ENCODE results near the gene CSNK1D. TPM values are rescaled to one million over a fixed set of nuclear protein-coding genes. Genes with fewer than 3 reads are reported as not detected.
A peak's percentile ranks its signal among the peaks of the same experiment; 100 is the strongest.

Gene CSNK1D
- 41.7 TPM for total RNA-seq
- polyA plus RNA-seq: 122 TPM

DNA sequence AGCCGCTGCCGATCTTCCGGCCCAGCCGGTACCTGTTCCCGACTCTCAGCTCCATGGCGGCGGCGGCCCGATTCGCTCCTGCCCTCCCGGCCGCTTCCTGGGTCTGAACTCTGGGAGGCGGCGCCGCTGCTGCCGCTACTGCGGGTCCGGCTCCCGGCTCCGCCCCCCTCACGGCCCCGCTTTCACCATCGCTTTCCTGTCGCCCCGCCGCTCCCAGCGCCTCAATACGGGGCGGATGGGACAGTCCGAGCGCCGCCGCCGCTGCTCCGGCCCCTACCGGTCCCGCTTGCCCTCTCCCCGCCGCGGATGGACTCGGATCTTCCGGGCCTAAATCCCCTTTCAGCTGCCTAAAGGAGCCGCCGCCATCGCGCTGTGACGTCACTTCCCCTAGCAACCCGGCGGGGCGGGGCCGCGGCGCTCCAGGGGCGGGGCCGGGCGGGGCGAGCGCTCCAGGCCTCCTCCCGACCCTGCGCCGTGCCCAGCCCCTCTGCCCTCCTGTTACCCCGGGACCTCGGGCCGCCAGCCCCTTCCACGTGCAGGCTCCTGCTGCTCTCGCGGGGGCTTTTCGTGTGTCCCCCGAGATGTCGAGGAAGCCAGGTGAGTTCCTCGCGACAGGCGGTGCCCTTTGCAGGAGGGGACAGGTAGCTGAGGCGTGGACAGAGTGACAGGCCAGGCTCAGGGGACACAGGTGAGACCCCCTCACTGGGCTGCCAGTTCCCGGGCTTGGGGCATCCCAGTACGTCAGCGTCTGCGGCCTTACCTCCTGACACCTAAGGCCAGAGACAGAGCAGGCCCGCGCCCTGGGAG, at the start of gene CSNK1D:
Gene CSNK1D (minus strand): TSS at position 374 of the 807 bp plus-strand sequence. CDS start 319 bp downstream, at position 55.
- Histone ChIP-seq H3K36me3 (ENCODE audit: insufficient read depth) (peaks cover 2% of the 10 kb centered on the region), H3K27ac (ENCODE audit: low read depth) (peak within 1 kb of the TSS; percentile 98), H3K4me3 (ENCODE audit: low read depth, low read length) (peak within 1 kb of the TSS; percentile 95), H3K4me1 (ENCODE audit: insufficient read depth) (no peaks in the 10 kb centered on the region)
- DNase-seq (ENCODE audit: extremely low spot score): no peak
- 4% methylated on average over 80 of the region's 80 CpGs for WGBS

- WGBS: 86% methylated on average over 28 of the region's 28 CpGs
- DNase-seq (ENCODE audit: extremely low spot score): no peak
These were observed 49.3 kb upstream of the CSNK1D start for GRCh38 chr17:82322526-82323453.

DNA sequence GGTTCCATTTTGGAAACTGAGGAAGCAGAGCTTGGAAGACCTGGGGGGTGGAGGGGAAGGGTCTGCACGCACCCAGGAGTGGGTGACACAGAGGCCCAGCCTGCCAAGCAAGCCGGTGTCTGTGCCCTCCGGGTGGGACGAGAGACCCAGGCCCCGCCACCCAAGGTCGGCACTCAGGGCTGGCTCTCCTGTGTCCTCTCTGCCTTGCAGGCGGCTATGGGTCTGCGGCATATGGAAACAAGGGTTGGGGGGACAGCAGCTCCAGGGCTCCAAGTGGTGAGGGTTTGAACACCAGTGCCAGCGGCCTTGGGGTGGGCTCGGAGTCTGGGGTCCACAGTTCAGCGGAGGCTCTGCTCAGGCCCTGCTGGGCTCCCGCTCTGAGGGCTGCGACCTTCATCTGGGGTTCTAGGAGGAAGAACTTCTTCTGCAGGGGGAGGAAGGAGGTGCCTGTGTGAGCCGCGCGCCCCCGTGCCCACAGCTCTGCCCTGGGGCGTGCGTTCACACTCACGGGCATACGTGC, 48.5 kb upstream of the CSNK1D start:
- no peak overlapping the region for H3K27ac ChIP-seq (ENCODE audit: low read depth)
- whole genome bisulfite sequencing: 87% methylated on average over 21 of the region's 21 CpGs
- H3K4me3 ChIP-seq (ENCODE audit: low read depth, low read length): no peak overlapping the region
- H3K36me3 ChIP-seq (ENCODE audit: insufficient read depth): no peaks in the 10 kb centered on the region
- no peaks in the 10 kb centered on the region for H3K4me1 ChIP-seq (ENCODE audit: insufficient read depth)
- no peak for DNase-seq (ENCODE audit: extremely low spot score)

More at GRCh38 chr17:82322526-82323453, 49.3 kb upstream of the CSNK1D start:
- Histone ChIP-seq H3K27ac (ENCODE audit: low read depth) (no peak overlapping the region), H3K4me3 (ENCODE audit: low read depth, low read length) (no peak overlapping the region), H3K4me1 (ENCODE audit: insufficient read depth) (no peaks in the 10 kb centered on the region), H3K36me3 (ENCODE audit: insufficient read depth) (no peaks in the 10 kb centered on the region)

GRCh38 chr17:82320956-82321927, 47.7 kb upstream of the CSNK1D start:
- Histone ChIP-seq H3K4me1 (ENCODE audit: insufficient read depth) (no peaks in the 10 kb centered on the region), H3K36me3 (ENCODE audit: insufficient read depth) (no peaks in the 10 kb centered on the region), H3K27ac (ENCODE audit: low read depth) (no peak overlapping the region), H3K4me3 (ENCODE audit: low read depth, low read length) (no peak overlapping the region)
- no peak for DNase-seq (ENCODE audit: extremely low spot score)
- WGBS: 48% methylated on average over 65 of the region's 65 CpGs

- 65% methylated on average over 26 of the region's 26 CpGs for WGBS
- Histone ChIP-seq H3K36me3 (ENCODE audit: insufficient read depth) (no peaks in the 10 kb centered on the region), H3K4me1 (ENCODE audit: insufficient read depth) (peaks cover 2% of the 10 kb centered on the region), H3K4me3 (ENCODE audit: low read depth, low read length) (no peak overlapping the region), H3K27ac (ENCODE audit: low read depth) (no peak overlapping the region)
- DNase-seq (ENCODE audit: extremely low spot score): no peak
These were observed 46.8 kb upstream of the CSNK1D start for GRCh38 chr17:82320140-82320840.

- H3K4me3 ChIP-seq (ENCODE audit: low read depth, low read length): no peak overlapping the region
- peaks cover 2% of the 10 kb centered on the region for H3K4me1 ChIP-seq (ENCODE audit: insufficient read depth)
- H3K36me3 ChIP-seq (ENCODE audit: insufficient read depth): no peaks in the 10 kb centered on the region
- no peak overlapping the region for H3K27ac ChIP-seq (ENCODE audit: low read depth)
- DNase-seq (ENCODE audit: extremely low spot score): no peak
- whole genome bisulfite sequencing: 92% methylated on average over 35 of the region's 35 CpGs
These were observed 46.1 kb upstream of the CSNK1D start for GRCh38 chr17:82319619-82320062.

GRCh38 chr17:82318772-82319606, 45.5 kb upstream of the CSNK1D start:
- no peaks in the 10 kb centered on the region for H3K36me3 ChIP-seq (ENCODE audit: insufficient read depth)
- DNase-seq (ENCODE audit: extremely low spot score): no peak
- WGBS: 96% methylated on average over 76 of the region's 76 CpGs
- H3K27ac ChIP-seq (ENCODE audit: low read depth): no peak overlapping the region
- no peak overlapping the region for H3K4me3 ChIP-seq (ENCODE audit: low read depth, low read length)
- peaks cover 2% of the 10 kb centered on the region for H3K4me1 ChIP-seq (ENCODE audit: insufficient read depth)

- H3K27ac ChIP-seq (ENCODE audit: low read depth): no peak overlapping the region
- WGBS: 95% methylated on average over 20 of the region's 20 CpGs
- H3K4me1 ChIP-seq (ENCODE audit: insufficient read depth): peaks cover 2% of the 10 kb centered on the region
- no peaks in the 10 kb centered on the region for H3K36me3 ChIP-seq (ENCODE audit: insufficient read depth)
- H3K4me3 ChIP-seq (ENCODE audit: low read depth, low read length): no peak overlapping the region
- DNase-seq (ENCODE audit: extremely low spot score): no peak
These were observed 44.6 kb upstream of the CSNK1D start for GRCh38 chr17:82318169-82318498.

GRCh38 chr17:82317394-82318168, 44.1 kb upstream of the CSNK1D start, which contains the start of gene CD7:
CD7 (minus strand) TSS chr17:82317608; CDS start chr17:82317495, 113 bp downstream.
- DNase-seq (ENCODE audit: extremely low spot score): no peak
- WGBS: 69% methylated on average over 26 of the region's 26 CpGs
- peaks cover 2% of the 10 kb centered on the region for H3K4me1 ChIP-seq (ENCODE audit: insufficient read depth)
- H3K36me3 ChIP-seq (ENCODE audit: insufficient read depth): no peaks in the 10 kb centered on the region
- H3K4me3 ChIP-seq (ENCODE audit: low read depth, low read length): no peak within 1 kb of the TSS
- H3K27ac ChIP-seq (ENCODE audit: low read depth): no peak within 1 kb of the TSS

DNA sequence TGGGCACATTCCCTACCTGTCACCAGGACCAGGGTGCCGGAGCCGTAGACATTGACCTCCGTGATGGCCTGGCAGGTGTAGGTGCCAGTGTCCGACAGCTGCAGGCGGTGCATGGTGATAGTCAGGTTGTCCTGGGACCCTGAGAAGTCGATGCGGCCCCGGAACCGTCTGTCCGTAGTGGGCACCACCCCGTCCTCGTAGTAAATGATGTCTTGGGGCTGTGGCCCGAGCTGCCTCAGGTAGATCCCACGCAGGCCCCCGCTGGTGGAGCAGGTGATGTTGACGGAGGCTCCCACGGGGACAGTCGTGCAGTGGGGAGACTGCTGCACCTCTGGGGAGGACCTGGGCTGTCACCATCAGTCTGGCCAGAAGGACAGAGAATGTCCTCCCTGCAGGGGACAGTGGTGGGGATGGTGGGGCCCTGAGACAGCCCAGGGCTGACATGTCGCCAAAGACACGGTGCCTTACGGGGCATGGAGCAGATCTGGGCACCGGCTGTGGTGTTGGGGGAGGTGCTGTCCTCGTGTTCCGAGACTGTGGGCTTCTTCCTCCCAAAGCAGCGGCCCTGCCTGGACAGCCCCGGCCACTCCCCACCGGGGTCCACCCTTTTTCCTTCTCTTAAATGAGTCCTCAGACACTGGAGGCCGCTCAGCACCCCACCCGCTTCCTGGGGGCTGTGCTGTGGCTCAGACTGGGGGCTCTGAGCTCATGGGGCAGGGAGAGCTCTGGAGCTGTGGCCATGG, 43.3 kb upstream of the CSNK1D start:
- H3K27ac ChIP-seq (ENCODE audit: low read depth): no peak overlapping the region
- DNase-seq (ENCODE audit: extremely low spot score): no peak
- H3K36me3 ChIP-seq (ENCODE audit: insufficient read depth): no peaks in the 10 kb centered on the region
- 64% methylated on average over 29 of the region's 29 CpGs for WGBS
- H3K4me3 ChIP-seq (ENCODE audit: low read depth, low read length): no peak overlapping the region
- peaks cover 2% of the 10 kb centered on the region for H3K4me1 ChIP-seq (ENCODE audit: insufficient read depth)
